CD4-positive, alpha-beta T cell (primary cell): ENCODE measurements around the gene CD74. TPM values are rescaled to one million over a fixed set of nuclear protein-coding genes. Genes with fewer than 3 reads are reported as not detected.
A peak's percentile ranks its signal among the peaks of the same experiment; 100 is the strongest.

Experiments used
- ATAC-seq: fragments of 200-7000 bp; cut with Tn5 transposase; one replicate; pipeline ENCODE4 v1.10.0; 2022; ENCODE audit warnings: mild to moderate bottlenecking; ENCODE audit not compliant: poor library complexity
- CTCF ChIA-PET: fragments of 350-600 bp; sonication (Branson Sonifier 250); formaldehyde crosslinking; loops from one replicate; lab custom pipeline; 2021; ENCODE audit warnings: antibody characterized with exemption, inconsistent platforms; lab: Charles Lee
- POLR2A ChIA-PET: fragments of 350-600 bp; sonication (Branson Sonifier 250); formaldehyde crosslinking; loops from one replicate; lab custom pipeline; 2021; ENCODE audit warnings: antibody characterized with exemption, inconsistent platforms; lab: Charles Lee
- DNase-seq, 14 experiments: peaks; one replicate each; pipeline ENCODE4 v3.0.0-alpha.2; 2013 to 2020; ENCODE audit warnings: mixed read lengths in 2 of 14
- H3K27ac ChIP-seq, 2 donors: one replicate each; pipeline versions ENCODE4 v1.5.1 to v1.7.0; 2013; ENCODE audit warnings: low read length in 2 of 2, low read depth in 1 of 2, mild to moderate bottlenecking in 1 of 2
- H3K27me3 ChIP-seq, 2 experiments: 1 replicate in 1 of 2; 2 replicates in 1 of 2; pipeline versions ENCODE4 v1.6.1 to v1.7.0; 2013; ENCODE audit warnings: low read length in 2 of 2, control low read depth in 1 of 2, mild to moderate bottlenecking in 1 of 2, moderate library complexity in 1 of 2; ENCODE audit not compliant: insufficient read depth in 2 of 2, control insufficient read depth in 1 of 2
- H3K36me3 ChIP-seq: one replicate; pipeline ENCODE4 v1.6.1; 2013; ENCODE audit warnings: low read length, control low read depth; ENCODE audit not compliant: insufficient read depth
- H3K4me1 ChIP-seq: one replicate; pipeline ENCODE4 v1.6.1; 2013; ENCODE audit warnings: low read length, control low read depth; ENCODE audit not compliant: insufficient read depth
- H3K4me3 ChIP-seq: one replicate; pipeline ENCODE4 v1.5.1; 2013; ENCODE audit warnings: mild to moderate bottlenecking, low read length, moderate library complexity
- H3K9me3 ChIP-seq, 2 experiments: 1 replicate in 1 of 2; 2 replicates in 1 of 2; pipeline versions ENCODE4 v1.6.1 to v1.7.0; 2013; ENCODE audit warnings: low read length in 2 of 2, mild to moderate bottlenecking in 2 of 2, control low read depth in 1 of 2, moderate library complexity in 1 of 2; ENCODE audit not compliant: control insufficient read depth in 1 of 2, insufficient read depth in 1 of 2
- H3K27ac Mint-ChIP-seq: one replicate; pipeline ENCODE4 v1.8.0; 2020; ENCODE audit warnings: mixed read lengths
- H3K27me3 Mint-ChIP-seq: one replicate; pipeline ENCODE4 v1.8.0; 2021; ENCODE audit warnings: mixed read lengths
- H3K36me3 Mint-ChIP-seq: one replicate; pipeline ENCODE4 v1.8.0; 2021; ENCODE audit warnings: low read depth, mixed read lengths
- H3K4me1 Mint-ChIP-seq: one replicate; pipeline ENCODE4 v1.8.0; 2021; ENCODE audit warnings: low read depth, mixed read lengths
- H3K4me3 Mint-ChIP-seq: one replicate; pipeline ENCODE4 v1.8.0; 2020; ENCODE audit warnings: mild to moderate bottlenecking, mixed read lengths
- H3K9me3 Mint-ChIP-seq: one replicate; pipeline ENCODE4 v1.8.0; 2020; ENCODE audit warnings: mixed read lengths
- intact Hi-C, 2 experiments: fragments of 100-400 bp; cut with DNase I in 1 of 2; cut with micrococcal nuclease in 1 of 2; formaldehyde crosslinking; loops; one replicate each; pipeline versions ENCODE4 v1.15.1 to v1.9.0; 2023 to 2025; cut with DNase I, micrococcal nuclease
- polyA plus RNA-seq, 2 donors: library from polyadenylated mRNA; unstranded; fragments of 120-200 nt; gene quantifications; one replicate each; pipeline ENCODE4 v1.2.1, GENCODE V29; 2013
- total RNA-seq, 174 experiments: library from RNA in 2 of 174; stranded (reverse) in 2 of 174; gene quantifications; one replicate each; pipeline ENCODE4 v1.2.3 and lab custom pipeline; 2021 to 2026
- TF ChIP-seq, protein P1 (sequence below): fragments of 200-600 bp; IDR thresholded peaks from one replicate; pipeline ENCODE4 v1.8.0; 2022; ENCODE audit warnings: antibody characterized with exemption, mild to moderate bottlenecking

The CD74 gene
- total RNA-seq (100 to 1,000 TPM; 299 to 303 TPM), total RNA-seq (lab: John Stamatoyannopoulos, UW) (61.1 to 800 (median 165) reads per million in 172 experiments)
- polyA plus RNA-seq (2013, experiment 1 of 2), result 1,293 TPM
- 922 TPM for polyA plus RNA-seq (2013, experiment 2 of 2)

GRCh38 chr5:150412319-150413175, at the start of gene CD74:
Gene CD74, minus strand, starts transcription at chr5:150412910. Its CDS starts 161 bp downstream, at chr5:150412749.
- H3K4me3 ChIP-seq, result peak within 1 kb of the TSS; percentile 97
- H3K27ac ChIP-seq, result peak within 1 kb of the TSS; percentile 94 to 98
- ChIA-PET CTCF (interaction anchor here (1.8 to 4.3 kb wide), 3 partner anchors 14 to 37 kb away, joined by 9 to 27 read pairs (median 19); no protein-coding TSS in a partner anchor), POLR2A (interaction anchor here (0.7 to 5.5 kb wide), 21 partner anchors 12 to 1358 kb away, joined by 3 to 72 read pairs (median 6); partner anchors contain the start of genes DCTN4, G3BP1, GM2A and HMGXB3)
- intact Hi-C loops, result loop anchor here (1.0 to 2.0 kb wide), 4 partner anchors 24 to 1358 kb away; partner anchors contain the start of genes G3BP1 (in 1 of the 2) and RPS14 (in 1 of the 2)
- Mint-ChIP-seq H3K27me3 (no peaks in the 10 kb centered on the region), H3K4me3 (peak within 1 kb of the TSS; percentile 99), H3K27ac (peak within 1 kb of the TSS; percentile 98), H3K9me3 (no peaks in the 10 kb centered on the region), H3K36me3 (peaks cover 23% of the 10 kb centered on the region), H3K4me1 (peaks cover 40% of the 10 kb centered on the region)
- DNase-seq (peak; percentile 82 to 98 (median 88)), ATAC-seq (peak; percentile 85)
- H3K9me3 ChIP-seq, result no peaks in the 10 kb centered on the region
- TF ChIP-seq, protein P1, sequence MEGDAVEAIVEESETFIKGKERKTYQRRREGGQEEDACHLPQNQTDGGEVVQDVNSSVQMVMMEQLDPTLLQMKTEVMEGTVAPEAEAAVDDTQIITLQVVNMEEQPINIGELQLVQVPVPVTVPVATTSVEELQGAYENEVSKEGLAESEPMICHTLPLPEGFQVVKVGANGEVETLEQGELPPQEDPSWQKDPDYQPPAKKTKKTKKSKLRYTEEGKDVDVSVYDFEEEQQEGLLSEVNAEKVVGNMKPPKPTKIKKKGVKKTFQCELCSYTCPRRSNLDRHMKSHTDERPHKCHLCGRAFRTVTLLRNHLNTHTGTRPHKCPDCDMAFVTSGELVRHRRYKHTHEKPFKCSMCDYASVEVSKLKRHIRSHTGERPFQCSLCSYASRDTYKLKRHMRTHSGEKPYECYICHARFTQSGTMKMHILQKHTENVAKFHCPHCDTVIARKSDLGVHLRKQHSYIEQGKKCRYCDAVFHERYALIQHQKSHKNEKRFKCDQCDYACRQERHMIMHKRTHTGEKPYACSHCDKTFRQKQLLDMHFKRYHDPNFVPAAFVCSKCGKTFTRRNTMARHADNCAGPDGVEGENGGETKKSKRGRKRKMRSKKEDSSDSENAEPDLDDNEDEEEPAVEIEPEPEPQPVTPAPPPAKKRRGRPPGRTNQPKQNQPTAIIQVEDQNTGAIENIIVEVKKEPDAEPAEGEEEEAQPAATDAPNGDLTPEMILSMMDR, result no peak
- H3K36me3 ChIP-seq, result peaks cover 6% of the 10 kb centered on the region
- H3K4me1 ChIP-seq, result peaks cover 57% of the 10 kb centered on the region
- H3K27me3 ChIP-seq, result no peaks in the 10 kb centered on the region

- Mint-ChIP-seq H3K27ac (peak overlapping the region; percentile 77), H3K36me3 (no peaks in the 10 kb centered on the region), H3K27me3 (no peaks in the 10 kb centered on the region), H3K4me3 (no peak overlapping the region), H3K4me1 (peaks cover 45% of the 10 kb centered on the region), H3K9me3 (no peaks in the 10 kb centered on the region)
- DNase-seq, result peak in 3 of 14 experiments; percentile 35 to 46 (median 41)
- H3K36me3 ChIP-seq, result no peaks in the 10 kb centered on the region
- H3K9me3 ChIP-seq, result no peaks in the 10 kb centered on the region
- ATAC-seq, result no peak
- ChIA-PET CTCF (interaction anchor here (0.7 kb wide), 1 partner anchor 11 kb away, joined by 3 read pairs; no protein-coding TSS in a partner anchor), POLR2A (interaction anchor here (1.8 kb wide), 1 partner anchor 11 kb away, joined by 11 read pairs; the partner anchor contains the start of gene RPS14)
- no peak overlapping the region for H3K27ac ChIP-seq
- H3K4me3 ChIP-seq, result no peak overlapping the region
- peaks cover 37% of the 10 kb centered on the region for H3K4me1 ChIP-seq
- H3K27me3 ChIP-seq, result no peaks in the 10 kb centered on the region
- intact Hi-C loops, result loop anchor here in 1 of 2 experiments (5.0 kb wide), 1 partner anchor 101 kb away; no protein-coding TSS in a partner anchor
- TF ChIP-seq, protein P1, result no peak
Measured at GRCh38 chr5:150461231-150461630, 48.5 kb upstream of the CD74 start.

- Mint-ChIP-seq H3K4me1 (peaks cover 45% of the 10 kb centered on the region), H3K27ac (peak overlapping the region; percentile 77), H3K9me3 (no peaks in the 10 kb centered on the region), H3K4me3 (no peak overlapping the region), H3K36me3 (no peaks in the 10 kb centered on the region), H3K27me3 (no peaks in the 10 kb centered on the region)
- ChIA-PET POLR2A (interaction anchor here (1.8 kb wide), 1 partner anchor 11 kb away, joined by 11 read pairs; the partner anchor contains the start of gene RPS14), CTCF (no interaction called here)
- Histone ChIP-seq H3K27me3 (no peaks in the 10 kb centered on the region), H3K9me3 (no peaks in the 10 kb centered on the region), H3K36me3 (no peaks in the 10 kb centered on the region), H3K27ac (no peak overlapping the region), H3K4me3 (no peak overlapping the region), H3K4me1 (peaks cover 37% of the 10 kb centered on the region)
- no peak for ATAC-seq
- intact Hi-C loops, result loop anchor here in 1 of 2 experiments (5.0 kb wide), 1 partner anchor 102 kb away; no protein-coding TSS in a partner anchor
- TF ChIP-seq, protein P1, result no peak
- no peak for DNase-seq
Measured at GRCh38 chr5:150460781-150461180, 48.1 kb upstream of the CD74 start.
